ENCODE data around the gene THADA.

THADA gene

GRCh38 chr2:43280994-43281393 lies 314.8 kb downstream of the THADA start:
- no peak overlapping the region for H3K27ac ChIP-seq (replicated peaks)
- no peak for DNase-seq (ENCODE audit: low read depth in 1 of 2, low spot score in 1 of 2)
- H3K4me3 ChIP-seq (replicated peaks; ENCODE audit: insufficient read depth, low read length): no peak overlapping the region
- no peaks in the 10 kb centered on the region for H3K27me3 ChIP-seq (ENCODE audit: insufficient read depth, poor library complexity, severe bottlenecking)
- no peak for TF ChIP-seq REST (IDR thresholded peaks at IDR 0.05; ENCODE audit: insufficient replicate concordance, low read depth)
- TF ChIP-seq GABPA (IDR thresholded peaks at IDR 0.05; ENCODE audit: low read depth): no peak
- TF ChIP-seq SPI1 (IDR thresholded peaks at IDR 0.05; ENCODE audit: borderline replicate concordance, low read depth): no peak
- no peak for TF ChIP-seq POLR2AphosphoS5 (IDR thresholded peaks at IDR 0.05; ENCODE audit: low read depth)
- TF ChIP-seq CTCF (IDR thresholded peaks at IDR 0.05; ENCODE audit: insufficient read depth, low read length): no peak

- H3K27me3 ChIP-seq (ENCODE audit: insufficient read depth, poor library complexity, severe bottlenecking): no peaks in the 10 kb centered on the region
- TF ChIP-seq SPI1 (IDR thresholded peaks at IDR 0.05; ENCODE audit: borderline replicate concordance, low read depth) (no peak), GABPA (IDR thresholded peaks at IDR 0.05; ENCODE audit: low read depth) (no peak), POLR2AphosphoS5 (IDR thresholded peaks at IDR 0.05; ENCODE audit: low read depth) (no peak), CTCF (IDR thresholded peaks at IDR 0.05; ENCODE audit: insufficient read depth, low read length) (no peak), REST (IDR thresholded peaks at IDR 0.05; ENCODE audit: insufficient replicate concordance, low read depth) (no peak)
- no peak for DNase-seq (ENCODE audit: low read depth in 1 of 2, low spot score in 1 of 2)
- H3K4me3 ChIP-seq (replicated peaks; ENCODE audit: insufficient read depth, low read length): no peak overlapping the region
- H3K27ac ChIP-seq (replicated peaks): no peak overlapping the region
These were observed 316.5 kb downstream of the THADA start for GRCh38 chr2:43279317-43279840.

GRCh38 chr2:43278564-43279220 lies 317.1 kb downstream of the THADA start:
- no peak for DNase-seq (ENCODE audit: low read depth in 1 of 2, low spot score in 1 of 2)
- TF ChIP-seq CTCF (IDR thresholded peaks at IDR 0.05; ENCODE audit: insufficient read depth, low read length) (no peak), POLR2AphosphoS5 (IDR thresholded peaks at IDR 0.05; ENCODE audit: low read depth) (no peak), REST (IDR thresholded peaks at IDR 0.05; ENCODE audit: insufficient replicate concordance, low read depth) (no peak), SPI1 (IDR thresholded peaks at IDR 0.05; ENCODE audit: borderline replicate concordance, low read depth) (no peak), GABPA (IDR thresholded peaks at IDR 0.05; ENCODE audit: low read depth) (no peak)

More at GRCh38 chr2:43278564-43279220, 317.1 kb downstream of the THADA start:
- Histone ChIP-seq H3K27ac (replicated peaks) (no peak overlapping the region), H3K27me3 (ENCODE audit: insufficient read depth, poor library complexity, severe bottlenecking) (no peaks in the 10 kb centered on the region), H3K4me3 (replicated peaks; ENCODE audit: insufficient read depth, low read length) (no peak overlapping the region)

Data from HL-60 (cell line).